Measurements from ENCODE around the gene MICAL3.

Gene MICAL3

DNA sequence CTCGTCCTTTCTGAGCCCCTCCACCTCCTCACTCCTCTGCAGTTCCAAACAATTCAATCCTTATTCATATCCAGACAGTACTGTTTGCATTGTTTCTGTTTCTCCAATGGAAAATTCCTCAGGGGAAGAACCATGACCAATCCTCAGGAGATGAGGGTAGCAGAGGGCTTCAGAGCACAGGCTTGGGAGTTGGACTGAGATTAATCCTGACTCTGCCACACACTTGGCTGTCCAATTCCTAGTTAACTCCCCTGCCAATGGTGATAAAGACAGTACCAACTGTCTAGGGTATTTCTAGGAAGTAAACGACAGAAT is 58.0 kb downstream of the MICAL3 start:
- no peak for DNase-seq

DNA sequence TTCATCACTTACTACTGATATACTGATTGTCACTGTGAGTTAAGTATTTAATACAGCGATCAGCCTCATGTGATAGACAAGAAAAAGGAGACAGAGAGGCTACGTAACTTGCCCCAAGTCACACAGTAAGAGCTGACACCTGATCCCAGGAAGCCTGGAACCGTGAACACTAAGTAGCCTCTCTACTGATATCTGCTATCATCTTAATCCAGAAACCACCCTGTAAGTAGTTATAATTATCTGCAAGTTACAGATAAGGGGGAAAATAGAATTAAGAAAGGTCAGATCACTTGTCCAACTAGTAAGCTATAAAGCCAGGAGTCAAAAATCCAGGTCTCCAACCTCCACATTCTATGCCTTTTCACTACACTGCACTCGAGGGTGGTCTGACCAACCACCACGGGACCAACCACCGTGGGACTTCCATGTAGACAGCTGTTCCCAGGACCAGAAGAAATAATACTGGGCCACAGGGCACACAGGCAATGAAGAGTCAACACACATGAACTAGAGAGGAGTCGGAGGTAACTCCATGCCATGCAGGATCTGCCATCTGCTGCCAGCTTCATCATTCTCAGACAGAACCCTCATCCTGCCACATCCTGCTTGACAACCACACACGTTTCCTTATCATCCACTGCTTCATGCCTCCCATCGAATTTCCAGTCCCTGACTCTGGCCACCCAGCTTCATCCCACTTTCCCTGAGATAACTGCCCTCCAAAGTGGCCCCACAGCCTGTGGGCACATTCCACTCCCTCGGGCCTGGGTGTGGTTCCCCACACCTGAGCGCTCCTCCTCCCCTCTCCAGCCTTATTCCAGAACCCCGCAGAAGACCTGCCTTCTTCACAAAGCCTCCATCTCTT is 58.6 kb downstream of the MICAL3 start:
- no peak for DNase-seq

DNA sequence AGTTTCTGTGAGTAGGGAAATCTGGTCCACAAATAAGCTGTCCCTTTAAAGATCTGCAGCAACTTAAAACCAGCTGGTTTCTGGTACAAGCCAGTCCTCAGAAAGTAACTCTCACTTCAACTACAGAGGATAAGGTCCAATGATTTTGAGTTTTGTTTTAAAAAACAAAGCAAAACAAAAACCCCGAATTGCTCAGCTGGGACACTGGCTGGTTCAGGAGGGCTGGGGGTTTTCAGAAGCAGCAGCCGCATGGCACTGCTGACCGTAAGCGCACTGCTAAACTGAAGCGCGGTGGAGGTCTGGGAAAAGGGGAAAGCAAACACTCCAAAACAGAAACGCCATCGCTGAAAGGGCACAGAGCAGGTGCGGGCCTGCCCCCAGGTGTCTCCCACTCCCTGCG is 59.7 kb downstream of the MICAL3 start:
- no peak for DNase-seq

DNA sequence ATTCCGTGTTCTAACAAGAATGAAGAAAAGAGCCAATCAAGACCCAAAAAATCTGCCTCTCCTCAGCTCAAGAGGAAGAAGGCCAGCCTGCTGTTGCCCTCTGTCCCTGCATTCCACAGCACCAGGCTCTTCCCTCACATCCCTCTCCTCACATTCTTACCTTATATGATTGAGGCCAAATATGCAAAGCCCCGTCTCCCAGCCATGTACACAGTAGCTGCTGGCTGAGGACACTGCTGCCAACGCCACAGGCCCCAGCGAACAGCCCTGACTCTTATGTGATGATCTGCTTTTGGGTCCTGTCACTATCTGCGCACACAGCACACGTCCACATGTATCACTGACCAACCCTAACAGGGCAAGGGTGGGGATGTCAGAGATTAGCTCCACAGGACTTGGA is 60.2 kb downstream of the MICAL3 start:
- no peak for DNase-seq

DNA sequence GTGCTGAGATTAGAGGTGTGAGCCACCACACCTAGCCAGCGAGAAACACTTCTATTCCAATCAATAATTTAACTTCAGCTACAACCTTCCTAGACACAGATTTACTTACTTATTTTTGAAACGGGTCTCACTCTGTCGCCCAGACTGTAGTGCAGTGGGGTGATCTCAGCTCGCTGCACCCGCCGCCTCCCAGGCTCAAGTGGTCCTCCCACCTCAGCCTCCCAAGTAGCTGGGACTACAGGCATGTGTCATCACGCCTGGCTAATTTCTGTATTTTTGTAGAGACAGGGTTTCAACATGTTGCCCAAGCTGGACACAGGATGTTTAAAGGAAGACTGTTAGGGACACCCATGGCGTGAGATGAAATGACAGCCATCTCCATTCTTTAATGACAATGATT is 61.3 kb downstream of the MICAL3 start:
- DNase-seq: no peak

DNA sequence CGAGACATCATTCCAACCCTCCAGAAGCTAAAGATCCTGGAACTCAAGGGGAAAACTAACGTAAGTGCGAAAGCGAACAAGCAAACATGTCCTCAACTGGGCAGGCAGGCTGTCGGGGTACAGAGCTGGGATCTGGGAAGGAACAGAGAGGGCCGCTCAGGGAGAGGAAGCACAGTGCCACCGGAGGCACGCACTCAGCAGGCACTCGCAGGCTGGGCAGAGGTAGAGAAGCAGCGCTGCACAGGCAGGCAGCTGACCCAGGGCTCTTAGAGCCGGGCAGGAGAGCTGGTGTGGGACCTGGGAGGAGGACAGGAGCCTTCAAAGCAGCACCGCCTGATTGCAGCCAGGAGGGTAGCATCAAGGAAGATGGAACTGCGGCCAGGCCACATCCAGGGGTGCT is 62.2 kb downstream of the MICAL3 start:
- DNase-seq: no peak

DNA sequence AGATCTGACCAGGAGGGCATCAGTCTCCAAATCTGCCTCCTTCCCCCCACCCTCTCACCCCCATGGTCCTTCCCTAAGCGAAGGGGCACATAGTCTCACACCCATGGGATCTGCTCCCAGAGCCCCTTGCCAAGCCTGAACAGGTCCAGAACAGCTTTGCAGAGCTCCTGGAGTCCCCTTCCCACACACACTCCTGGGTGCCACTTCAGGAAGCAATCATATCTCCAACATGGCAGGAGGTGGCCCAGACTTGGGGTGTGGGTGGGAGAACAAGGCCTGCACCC is 63.0 kb downstream of the MICAL3 start:
- DNase-seq: no peak

DNA sequence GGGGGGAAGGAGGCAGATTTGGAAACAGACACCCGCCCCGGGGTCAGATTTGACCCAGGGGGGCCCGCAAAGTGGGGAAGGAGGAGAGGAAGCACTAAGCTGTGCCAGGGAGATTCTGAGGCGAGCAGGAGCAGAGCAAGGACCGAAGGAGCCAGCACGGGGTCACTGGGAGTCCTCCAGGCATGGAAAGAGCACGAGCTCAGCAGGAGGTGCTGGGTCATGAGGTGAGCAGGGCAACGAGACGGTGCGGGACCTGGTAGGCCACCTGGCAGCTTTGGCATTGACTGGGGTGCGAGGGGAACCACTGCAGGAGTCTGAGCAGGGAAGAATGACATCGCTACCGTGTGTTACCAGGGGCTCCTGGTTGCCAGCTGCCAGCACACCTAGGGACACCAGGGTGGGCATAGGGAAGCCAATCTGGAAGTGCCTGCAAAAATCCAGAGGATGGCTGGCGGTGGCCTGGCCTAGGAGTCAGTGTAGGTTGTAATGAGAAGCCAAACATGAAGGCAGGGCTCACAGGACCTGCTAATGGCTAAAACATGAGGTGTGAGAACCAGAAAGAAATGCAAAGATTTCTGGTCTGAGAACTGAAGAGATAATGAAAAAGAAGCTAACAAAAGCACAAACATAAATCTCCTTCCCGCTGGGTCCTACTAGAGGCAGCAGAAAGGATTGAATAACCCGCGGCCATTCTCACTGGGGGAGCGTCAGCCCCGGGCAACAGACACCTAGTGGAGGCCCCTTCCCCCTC is 63.5 kb downstream of the MICAL3 start:
- no peak for DNase-seq

DNA sequence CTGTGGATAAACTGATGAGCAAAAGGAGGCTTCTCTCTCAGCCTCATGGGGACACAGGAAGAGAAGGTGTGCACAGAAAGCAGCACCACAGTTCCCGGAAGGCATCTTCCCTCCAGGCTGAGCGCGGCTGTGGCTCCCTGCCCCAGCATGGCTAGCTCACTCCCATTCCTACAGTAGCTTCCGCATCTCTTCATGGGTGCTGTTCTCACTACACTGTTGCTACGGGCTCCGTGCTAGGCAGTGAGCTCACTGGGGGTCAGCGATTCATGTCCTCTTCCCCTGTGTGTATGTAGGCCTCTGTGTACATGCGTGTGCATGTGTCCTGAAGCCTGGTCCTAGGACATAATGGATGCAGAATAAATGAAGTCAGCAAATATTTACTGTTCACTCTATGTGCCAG is 64.3 kb downstream of the MICAL3 start:
- DNase-seq: no peak

DNA sequence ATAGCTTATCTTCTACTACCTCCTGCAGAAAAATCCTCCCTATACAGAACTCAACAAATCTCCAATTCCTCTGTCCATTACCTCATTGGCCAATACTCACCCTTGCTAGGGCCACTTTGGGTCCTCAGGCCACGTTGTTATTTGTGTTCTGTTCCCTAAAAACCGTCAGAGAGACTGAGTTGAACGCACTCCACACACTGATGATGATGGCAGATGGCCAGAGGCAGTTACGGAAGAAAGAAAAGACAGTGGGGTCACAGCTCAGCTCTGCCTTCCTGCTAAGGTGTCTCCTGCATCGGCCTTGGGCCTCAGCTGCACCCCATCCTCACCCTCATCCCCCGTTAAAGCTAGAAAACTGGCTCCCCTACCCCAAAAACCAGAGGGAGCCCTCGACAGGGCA is 66.2 kb downstream of the MICAL3 start:
- DNase-seq: no peak

DNA sequence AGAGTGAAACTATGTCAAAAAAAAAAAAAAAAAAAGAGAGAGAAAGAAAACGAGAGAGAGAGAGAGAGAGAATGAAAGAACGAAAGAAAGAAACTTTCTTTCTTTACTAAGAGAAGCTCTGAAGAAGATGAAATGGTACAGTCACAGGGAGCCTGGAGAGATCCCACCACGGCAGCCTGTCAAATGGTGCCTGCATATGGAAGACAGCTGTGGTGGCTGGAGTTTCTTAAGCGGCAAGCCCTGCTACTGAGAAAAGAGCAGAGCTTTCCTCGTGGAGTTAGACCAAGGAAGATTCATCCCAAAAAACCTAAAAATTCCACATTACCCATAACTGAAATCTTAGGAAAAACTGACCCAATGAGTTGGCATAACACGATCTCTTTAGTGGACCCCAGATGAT is 66.7 kb downstream of the MICAL3 start:
- no peak for DNase-seq

DNA sequence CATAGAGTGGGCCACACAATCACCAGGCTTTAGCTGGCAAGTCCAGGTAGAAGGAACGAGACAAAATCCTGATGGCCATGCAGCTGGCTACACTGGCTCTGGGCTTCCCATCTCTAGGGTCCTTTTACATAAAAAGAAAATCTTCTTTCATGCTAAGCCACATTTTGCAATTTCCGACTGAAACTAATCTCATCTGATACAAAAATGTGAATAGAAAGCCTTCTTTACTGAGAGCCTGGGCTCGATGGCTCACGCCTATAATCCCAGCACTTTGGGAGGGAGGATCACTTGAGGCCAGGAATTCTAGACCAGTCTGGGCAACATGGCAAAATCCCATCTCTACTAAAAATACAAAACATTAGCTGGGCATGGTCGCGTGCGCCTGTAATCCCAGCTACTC is 67.2 kb downstream of the MICAL3 start:
- DNase-seq: no peak

DNA sequence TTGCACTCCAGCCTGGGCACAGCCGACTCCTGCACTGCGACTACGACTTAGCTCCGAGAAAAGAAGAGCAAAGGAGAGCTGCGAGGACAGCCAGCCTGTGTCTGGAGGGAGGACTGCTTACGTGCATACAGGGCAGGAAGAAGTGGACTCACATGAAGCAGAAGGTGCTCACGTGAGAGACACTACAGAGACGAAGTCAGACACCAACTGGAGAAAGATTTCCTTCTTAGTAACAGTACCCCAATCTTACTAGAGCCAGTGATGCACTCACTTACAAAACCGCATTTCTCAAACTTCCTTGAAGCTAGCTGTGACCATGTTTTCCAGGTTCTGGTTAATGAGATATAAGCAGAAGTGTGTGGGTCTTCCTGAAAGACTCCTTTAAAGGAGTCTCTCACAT is 67.7 kb downstream of the MICAL3 start:
- DNase-seq: no peak

DNA sequence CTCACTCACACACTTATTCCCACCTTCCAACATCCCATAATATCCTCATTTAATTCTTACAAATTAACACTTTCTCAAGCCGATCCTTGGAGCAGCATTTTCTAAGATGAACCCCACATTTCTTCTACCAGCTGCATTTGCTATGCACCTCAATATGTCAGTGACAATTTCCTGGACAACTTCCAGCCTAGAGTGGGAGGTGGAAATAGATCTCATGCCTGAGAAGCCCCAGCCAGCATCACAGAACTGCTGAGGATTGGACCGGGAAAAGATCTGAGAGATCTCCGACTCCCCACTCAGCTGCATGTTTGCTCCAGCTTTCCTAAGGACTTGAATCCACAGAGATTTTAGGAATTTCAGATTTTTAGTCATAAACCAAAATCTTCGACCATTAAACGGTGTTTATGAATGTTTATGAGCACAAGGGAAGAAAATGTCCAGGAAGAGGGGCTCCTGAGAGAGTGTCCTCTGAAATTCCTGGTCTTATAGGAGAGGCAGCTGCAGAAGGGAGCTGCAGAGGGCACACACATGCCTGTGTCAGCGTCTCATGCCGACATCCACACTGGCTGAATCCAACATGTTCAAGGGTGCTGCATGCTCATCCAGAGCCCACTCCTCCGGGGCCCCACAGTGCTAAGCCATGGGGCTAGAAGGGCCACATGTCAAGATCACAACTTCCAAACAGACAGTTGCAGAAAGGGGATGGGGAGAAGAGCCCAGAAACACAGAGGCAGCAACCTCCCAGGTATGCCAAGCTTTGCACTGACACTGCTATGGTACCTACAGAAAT is 68.6 kb downstream of the MICAL3 start:
- no peak for DNase-seq

DNA sequence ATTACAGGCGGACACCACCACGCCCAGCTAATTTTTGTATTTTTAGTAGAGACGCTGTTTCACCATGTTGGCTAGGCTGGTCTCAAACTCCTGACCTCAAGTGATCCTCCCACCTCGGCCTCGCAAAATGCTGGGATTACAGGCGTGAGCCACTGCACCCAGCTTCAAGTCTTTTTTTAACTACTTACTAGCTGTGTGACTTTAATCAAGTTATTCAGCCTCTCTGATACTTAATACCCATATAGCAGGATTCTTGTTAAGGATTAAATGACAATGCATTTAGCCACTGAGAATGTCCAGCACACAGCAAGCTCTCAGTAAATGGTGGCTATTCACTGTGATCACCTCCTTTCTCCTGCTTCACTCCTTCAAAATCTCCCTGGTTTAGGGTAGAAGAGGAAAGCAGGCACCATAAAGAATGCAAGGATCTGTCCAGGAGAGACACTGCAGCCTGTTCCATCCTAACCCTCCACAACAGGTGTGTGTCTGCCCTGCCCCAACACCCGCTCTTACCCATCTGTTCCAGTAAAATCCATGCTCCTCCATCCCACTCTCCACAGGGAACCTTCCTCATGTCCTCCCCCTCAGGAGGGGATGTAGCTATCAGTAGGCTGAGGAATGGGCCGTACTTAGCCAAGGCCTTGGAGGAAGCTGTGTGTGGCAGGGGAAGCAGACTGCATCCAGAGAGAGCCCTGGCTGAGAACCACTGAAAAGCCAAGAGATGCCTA is 69.3 kb downstream of the MICAL3 start:
- no peak for DNase-seq

DNA sequence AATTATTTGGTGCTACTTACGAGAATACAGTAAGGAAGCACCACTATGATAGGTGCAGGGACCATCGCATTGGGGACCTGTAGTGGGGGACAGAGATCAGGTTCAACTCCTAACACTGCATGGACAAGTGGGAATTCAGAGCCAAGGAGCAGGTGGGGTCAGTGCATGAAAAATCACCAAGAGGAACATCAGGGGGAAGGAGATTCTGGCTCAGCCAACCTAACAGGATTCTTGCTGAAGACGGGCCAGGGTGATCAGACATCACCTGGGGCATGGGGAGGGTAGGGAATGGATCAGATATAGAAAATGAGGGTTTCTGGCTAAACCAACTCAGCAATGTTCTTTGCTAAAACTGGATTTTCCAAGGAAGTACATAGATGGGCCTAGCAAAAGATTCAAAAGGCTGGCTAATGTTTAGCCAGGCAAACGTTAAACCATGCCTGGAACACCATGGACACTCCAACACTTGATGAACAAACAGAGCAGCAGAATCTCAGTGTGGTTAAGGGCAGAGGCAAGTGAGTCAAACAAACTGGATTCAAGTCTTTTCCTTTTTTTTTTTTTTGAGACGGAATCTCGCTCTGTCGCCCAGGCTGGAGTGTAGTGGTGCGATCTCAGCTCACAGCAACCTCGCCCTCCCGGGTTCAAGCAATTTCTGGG is 70.0 kb downstream of the MICAL3 start:
- DNase-seq: no peak

DNA sequence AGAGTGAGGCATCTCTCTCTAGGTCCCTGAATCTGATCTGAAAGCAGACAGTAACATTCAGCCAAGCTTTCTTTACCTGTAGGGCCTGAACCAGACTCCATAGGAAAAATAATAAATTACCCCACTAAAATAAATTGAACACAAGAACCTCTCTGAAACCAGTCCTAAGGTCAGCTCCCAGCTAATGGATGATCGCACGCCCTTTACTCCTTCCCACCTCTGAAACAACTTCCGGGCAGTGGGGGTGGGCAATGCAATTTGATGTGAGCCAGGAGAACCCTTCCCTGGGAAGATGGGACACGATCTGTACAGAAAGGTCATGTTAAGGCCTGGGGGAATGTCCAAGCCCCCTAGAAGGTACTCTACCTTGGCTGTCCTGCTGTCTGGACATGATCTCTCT is 71.2 kb downstream of the MICAL3 start:
- DNase-seq: no peak

DNA sequence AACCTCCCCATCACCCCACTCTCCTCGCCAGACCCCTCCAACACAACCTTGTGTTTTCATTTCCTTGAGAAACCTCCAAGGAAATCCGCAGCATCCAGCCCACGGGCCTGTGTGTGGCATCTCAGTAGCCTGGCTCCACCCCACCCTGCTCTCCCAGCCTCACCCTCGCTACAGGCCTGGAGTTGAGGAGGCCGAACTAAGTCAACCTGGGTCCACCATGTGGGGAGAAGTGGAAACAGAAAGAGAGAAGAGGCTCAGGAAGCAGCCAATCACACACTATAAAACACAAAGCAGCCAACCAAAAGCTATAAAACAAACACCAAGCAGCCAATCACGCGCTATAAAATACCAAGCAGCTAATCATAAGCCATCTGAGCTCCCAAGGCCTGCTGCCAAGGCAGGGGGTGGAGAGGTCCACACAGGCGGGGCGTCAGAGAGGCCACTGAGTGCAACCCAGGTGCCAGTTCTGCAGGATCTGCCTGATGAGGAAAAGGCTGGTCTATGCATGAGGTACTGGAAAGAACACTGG is 72.0 kb downstream of the MICAL3 start:
- peak; percentile 57 for DNase-seq

DNA sequence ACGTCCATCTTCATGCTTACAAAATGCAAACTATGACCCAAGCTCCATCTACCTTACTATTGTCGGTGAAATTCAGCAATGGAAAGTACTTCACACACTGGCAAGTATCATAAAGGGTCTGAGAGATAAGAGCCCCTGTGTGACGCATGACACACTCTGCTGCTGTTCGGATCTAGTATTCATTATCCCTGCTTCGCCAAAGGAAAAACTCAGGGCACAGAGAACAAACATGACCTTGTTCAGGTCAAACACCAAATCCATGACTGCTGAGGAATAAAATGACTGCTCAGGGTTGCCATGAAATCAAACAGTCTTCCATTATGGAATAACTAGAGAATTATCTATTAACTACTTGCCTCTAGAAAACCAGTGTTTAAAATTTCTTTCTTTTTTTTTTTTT is 73.0 kb downstream of the MICAL3 start:
- no peak for DNase-seq

DNA sequence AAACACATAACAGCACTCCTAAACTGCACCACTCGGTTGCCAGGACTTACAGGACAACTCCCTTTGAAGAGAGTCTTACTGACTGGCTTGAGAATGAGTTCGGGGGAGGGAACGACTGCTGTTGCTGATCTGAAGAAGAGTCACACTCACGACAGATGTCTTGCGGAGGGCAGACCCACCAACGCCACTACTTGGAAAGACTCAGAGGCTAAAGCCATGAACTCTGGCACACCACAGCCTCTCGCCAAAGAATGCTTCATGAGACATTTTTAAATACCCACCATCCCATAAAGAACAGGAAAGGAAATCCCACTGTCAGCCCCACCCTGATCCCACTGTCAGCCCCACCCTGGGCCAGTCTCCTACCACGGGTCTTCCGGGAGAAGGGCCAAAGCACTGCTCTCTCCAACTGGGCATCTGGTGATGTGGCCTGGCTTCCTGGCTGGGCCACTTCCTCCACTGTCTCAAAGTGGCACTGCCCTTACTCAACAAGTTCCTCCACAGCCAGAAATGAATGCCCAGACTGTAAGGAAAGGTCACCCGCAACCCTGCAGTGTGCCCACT is 73.6 kb downstream of the MICAL3 start:
- no peak for DNase-seq

DNA sequence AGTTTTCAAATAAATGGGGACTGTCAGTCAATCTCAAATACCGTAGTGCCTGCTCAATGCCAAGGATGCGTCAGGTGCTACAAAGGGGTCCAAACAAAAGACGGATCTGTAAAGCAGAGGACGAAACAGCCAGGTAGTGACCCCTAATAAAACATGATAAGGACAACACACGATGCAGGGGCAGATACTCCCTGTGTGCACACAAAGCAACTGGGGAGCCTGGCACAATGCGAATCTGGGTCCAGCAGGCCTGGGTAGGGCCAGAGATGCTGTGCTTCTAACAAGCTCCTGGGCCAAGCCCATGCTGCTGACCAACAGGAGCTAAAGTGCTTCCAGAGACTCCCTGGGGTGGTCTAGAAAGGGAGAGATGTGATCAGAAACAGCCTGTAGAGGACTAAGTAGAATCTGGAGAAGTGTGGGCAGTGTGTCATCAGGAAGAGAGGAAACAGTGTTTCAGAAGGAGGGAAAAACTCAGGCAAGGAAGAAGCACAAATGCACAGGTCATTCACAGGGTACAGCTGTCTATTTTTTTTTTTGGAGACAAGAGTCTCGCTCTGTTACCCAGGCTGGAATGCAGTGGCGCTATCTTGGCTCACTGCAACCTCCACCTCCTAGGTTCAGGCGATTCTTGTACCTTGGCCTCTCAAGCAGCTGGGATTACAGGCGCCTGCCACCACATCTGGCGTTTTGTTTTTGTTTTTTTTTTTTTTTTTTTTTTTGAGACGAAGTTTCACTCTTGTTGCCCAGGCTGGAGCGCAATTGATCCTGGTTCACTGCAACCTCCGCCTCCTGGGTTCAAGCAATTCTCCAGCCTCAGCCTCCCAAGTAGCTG is 74.5 kb downstream of the MICAL3 start:
- no peak for DNase-seq
